ENCODE data around the gene AADACL4.

DNA sequence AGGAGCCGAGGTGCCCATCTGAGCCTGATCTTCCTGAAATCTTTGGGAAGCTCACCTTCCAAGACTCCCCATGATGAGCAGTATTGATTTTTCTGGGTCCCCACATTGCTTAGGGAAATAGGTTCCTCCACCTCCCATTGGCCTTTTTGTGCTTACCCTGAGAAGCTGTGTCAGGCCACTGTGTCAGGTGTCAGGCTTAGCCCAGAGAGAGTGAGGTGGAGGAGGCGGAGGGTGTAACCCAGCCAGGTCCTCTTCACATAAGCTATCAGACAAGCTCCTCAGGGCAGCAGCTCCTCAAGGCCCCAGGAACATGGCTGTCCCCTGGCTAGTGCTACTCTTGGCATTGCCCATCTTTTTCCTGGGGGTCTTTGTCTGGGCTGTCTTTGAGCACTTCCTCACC lies 352 bp downstream of the AADACL4 start:
- TF ChIP-seq, protein P1, sequence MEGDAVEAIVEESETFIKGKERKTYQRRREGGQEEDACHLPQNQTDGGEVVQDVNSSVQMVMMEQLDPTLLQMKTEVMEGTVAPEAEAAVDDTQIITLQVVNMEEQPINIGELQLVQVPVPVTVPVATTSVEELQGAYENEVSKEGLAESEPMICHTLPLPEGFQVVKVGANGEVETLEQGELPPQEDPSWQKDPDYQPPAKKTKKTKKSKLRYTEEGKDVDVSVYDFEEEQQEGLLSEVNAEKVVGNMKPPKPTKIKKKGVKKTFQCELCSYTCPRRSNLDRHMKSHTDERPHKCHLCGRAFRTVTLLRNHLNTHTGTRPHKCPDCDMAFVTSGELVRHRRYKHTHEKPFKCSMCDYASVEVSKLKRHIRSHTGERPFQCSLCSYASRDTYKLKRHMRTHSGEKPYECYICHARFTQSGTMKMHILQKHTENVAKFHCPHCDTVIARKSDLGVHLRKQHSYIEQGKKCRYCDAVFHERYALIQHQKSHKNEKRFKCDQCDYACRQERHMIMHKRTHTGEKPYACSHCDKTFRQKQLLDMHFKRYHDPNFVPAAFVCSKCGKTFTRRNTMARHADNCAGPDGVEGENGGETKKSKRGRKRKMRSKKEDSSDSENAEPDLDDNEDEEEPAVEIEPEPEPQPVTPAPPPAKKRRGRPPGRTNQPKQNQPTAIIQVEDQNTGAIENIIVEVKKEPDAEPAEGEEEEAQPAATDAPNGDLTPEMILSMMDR (IDR thresholded peaks at IDR 0.05), result no peak
- TF ChIP-seq POLR2A (IDR thresholded peaks at IDR 0.05), result no peak
